Left renal cortex interstitium (tissue), 4 donors: ENCODE data around the gene ZSWIM6. TPM values are rescaled to one million over a fixed set of nuclear protein-coding genes. Genes with fewer than 3 reads are reported as not detected.
"Not testable (repeated sequence)": the region's sequence is repeated elsewhere in the genome, so short reads cannot be mapped to it uniquely, and the experiment has no call there.

Source experiments
- DNase-seq, 4 donors: peaks; one replicate each; pipeline ENCODE4 v3.0.0-alpha.2; 2013; ENCODE audit warnings: low read depth in 4 of 4, low spot score in 2 of 4, missing footprints in 1 of 4
- polyA plus RNA-seq, 4 donors: library from polyadenylated mRNA; unstranded; fragments of 120-200 nt; gene quantifications; one replicate each; pipeline ENCODE4 v1.2.1, GENCODE V29; 2013; ENCODE audit not compliant: insufficient read length in 4 of 4

ZSWIM6 gene
- polyA plus RNA-seq, 4 donors = 22.3 to 35.4 (median 26.9) TPM

- no peak for DNase-seq
Observed at GRCh38 chr5:61402970-61403900, 71.2 kb downstream of the ZSWIM6 start.

- no peak for DNase-seq
Observed at GRCh38 chr5:61405511-61406295, 73.6 kb downstream of the ZSWIM6 start.

- DNase-seq = not testable (repeated sequence)
Observed at GRCh38 chr5:61406497-61406896, 74.4 kb downstream of the ZSWIM6 start.

GRCh38 chr5:61407706-61408270 is 75.7 kb downstream of the ZSWIM6 start:
- no peak for DNase-seq

- DNase-seq = peak; percentile 89 to 97 (median 93)
Observed at GRCh38 chr5:61408476-61409168, 76.6 kb downstream of the ZSWIM6 start.

- no peak for DNase-seq
Observed at GRCh38 chr5:61409568-61409967, 77.5 kb downstream of the ZSWIM6 start.

GRCh38 chr5:61410811-61411210 is 78.8 kb downstream of the ZSWIM6 start:
- DNase-seq = no peak

- DNase-seq = no peak
Observed at GRCh38 chr5:61412361-61412760, 80.3 kb downstream of the ZSWIM6 start.

GRCh38 chr5:61413205-61413604 is 81.1 kb downstream of the ZSWIM6 start:
- not testable (repeated sequence) for DNase-seq

GRCh38 chr5:61414806-61415205 is 82.7 kb downstream of the ZSWIM6 start:
- DNase-seq = no peak

- DNase-seq = no peak
Observed at GRCh38 chr5:61416010-61416409, 84.0 kb downstream of the ZSWIM6 start.

- DNase-seq = no peak
Observed at GRCh38 chr5:61416420-61416819, 84.4 kb downstream of the ZSWIM6 start.

GRCh38 chr5:61417340-61417739 is 85.3 kb downstream of the ZSWIM6 start:
- DNase-seq = no peak

GRCh38 chr5:61417851-61418250 is 85.8 kb downstream of the ZSWIM6 start:
- DNase-seq = no peak

GRCh38 chr5:61419106-61419505 is 87.0 kb downstream of the ZSWIM6 start:
- DNase-seq = no peak

GRCh38 chr5:61420016-61420415 is 88.0 kb downstream of the ZSWIM6 start:
- DNase-seq = no peak

GRCh38 chr5:61421262-61421661 is 89.2 kb downstream of the ZSWIM6 start:
- not testable (repeated sequence) for DNase-seq

- DNase-seq = no peak
Observed at GRCh38 chr5:61423487-61424145, 91.6 kb downstream of the ZSWIM6 start.

- no peak for DNase-seq
Observed at GRCh38 chr5:61425918-61426317, 93.9 kb downstream of the ZSWIM6 start.

GRCh38 chr5:61429906-61430305 is 97.8 kb downstream of the ZSWIM6 start:
- no peak for DNase-seq
